Keratinocyte (primary cell): ENCODE data around the gene SULT1C2. TPM values are rescaled to one million over a fixed set of nuclear protein-coding genes. Genes with fewer than 3 reads are reported as not detected.

Experiments used
- DNase-seq: peaks from one replicate; pipeline ENCODE4 v3.0.0-alpha.2; 2011; ENCODE audit warnings: low read depth, missing footprints, low spot score
- FAIRE-seq: peaks from 2 replicates; lab custom pipeline; 2011; peaks lifted over from hg19 to GRCh38; lab: Jason Lieb, UNC
- H2AFZ ChIP-seq: 2 replicates; pipeline ENCODE4 v1.6.0; 2012; ENCODE audit warnings: low read length, control low read depth, inconsistent platforms; ENCODE audit not compliant: control insufficient read depth
- H3K27ac ChIP-seq: 2 replicates; pipeline ENCODE4 v1.5.1; 2011; ENCODE audit warnings: low read length; ENCODE audit not compliant: control insufficient read depth, insufficient read depth
- H3K27me3 ChIP-seq: 3 replicates; pipeline ENCODE4 v1.6.0; 2011; ENCODE audit warnings: low read length; ENCODE audit not compliant: control insufficient read depth, insufficient read depth; ENCODE audit errors: extremely low read depth
- H3K36me3 ChIP-seq, 2 experiments: 2 replicates in 1 of 2; 3 replicates in 1 of 2; pipeline ENCODE4 v1.5.1; 2011; ENCODE audit warnings: low read length in 2 of 2, mild to moderate bottlenecking in 1 of 2; ENCODE audit not compliant: control insufficient read depth in 2 of 2, insufficient read depth in 2 of 2; ENCODE audit errors: extremely low read depth in 1 of 2
- H3K4me1 ChIP-seq: 3 replicates; pipeline ENCODE4 v1.5.1; 2011; ENCODE audit warnings: low read length; ENCODE audit not compliant: control insufficient read depth, insufficient read depth; ENCODE audit errors: extremely low read depth
- H3K4me2 ChIP-seq: 3 replicates; pipeline ENCODE4 v1.6.0; 2011; ENCODE audit warnings: low read depth, low read length; ENCODE audit not compliant: control insufficient read depth, insufficient read depth; ENCODE audit errors: extremely low read depth
- H3K4me3 ChIP-seq, 3 experiments: fragments of 200-600 bp in 1 of 3; sonication (generic) in 1 of 3; 2 replicates in 2 of 3; 3 replicates in 1 of 3; pipeline ENCODE4 v1.5.1; 2011 to 2016; ENCODE audit warnings: low read length in 3 of 3, mild to moderate bottlenecking in 3 of 3, control low read depth in 2 of 3, inconsistent platforms in 1 of 3, low read depth in 1 of 3, mixed read lengths in 1 of 3, mixed run types in 1 of 3, moderate library complexity in 1 of 3; ENCODE audit not compliant: control insufficient read depth in 2 of 3, insufficient read depth in 2 of 3; ENCODE audit errors: extremely low read depth in 1 of 3
- H3K79me2 ChIP-seq: 2 replicates; pipeline ENCODE4 v1.6.0; 2012; ENCODE audit warnings: low read length; ENCODE audit not compliant: control insufficient read depth, insufficient read depth
- H3K9ac ChIP-seq: 3 replicates; pipeline ENCODE4 v1.6.0; 2011; ENCODE audit warnings: low read length; ENCODE audit not compliant: control insufficient read depth, insufficient read depth; ENCODE audit errors: extremely low read depth
- H3K9me1 ChIP-seq: 3 replicates; pipeline ENCODE4 v1.6.0; 2011; ENCODE audit warnings: low read length; ENCODE audit not compliant: control insufficient read depth, insufficient read depth; ENCODE audit errors: extremely low read depth
- H3K9me3 ChIP-seq: 2 replicates; pipeline ENCODE4 v1.5.1; 2012; ENCODE audit warnings: low read depth, low read length; ENCODE audit not compliant: control insufficient read depth
- H4K20me1 ChIP-seq: 3 replicates; pipeline ENCODE4 v1.6.0; 2011; ENCODE audit warnings: low read length; ENCODE audit not compliant: control insufficient read depth, insufficient read depth; ENCODE audit errors: extremely low read depth
- EZH2 ChIP-seq: IDR thresholded peaks from one replicate; pipeline ENCODE4 v1.6.1; 2012; ENCODE audit warnings: inconsistent platforms, mild to moderate bottlenecking, low read length, moderate library complexity
- dilution Hi-C: fragments of 300-500 bp; cut with MboI; formaldehyde crosslinking; loops from one replicate; pipeline ENCODE4 v1.7.0; 2020; ENCODE audit warnings: low sequenced_read_pairs; ENCODE audit not compliant: extremely low pct_ligation_motif_present
- polyA plus RNA-seq, 5 experiments: library from polyadenylated mRNA; depleted of rRNA in 3 of 5; stranded (reverse) in 3 of 5; stranded (forward) in 1 of 5; unstranded in 1 of 5; fragments of >200 nt; gene quantifications; 1 replicate in 1 of 5; 2 replicates in 3 of 5; 3 replicates in 1 of 5; pipeline versions ENCODE4 v1.2.1 to v1.2.3, GENCODE V29; 2011 to 2012; ENCODE audit warnings: missing spikeins in 2 of 5, low read depth in 1 of 5, low replicate concordance in 1 of 5
- TF ChIP-seq, protein P1 (sequence below), 3 experiments: IDR thresholded peaks in 1 of 3; conservative IDR thresholded peaks in 1 of 3; optimal IDR thresholded peaks in 1 of 3; 2 replicates in 2 of 3; 3 replicates in 1 of 3; pipeline versions ENCODE3 to v1.5.1; 2011; ENCODE audit warnings: low read length in 3 of 3, mild to moderate bottlenecking in 3 of 3, moderate library complexity in 2 of 3, control low read depth in 1 of 3, inconsistent platforms in 1 of 3; ENCODE audit not compliant: insufficient read depth in 2 of 3; ENCODE audit errors: extremely low read depth in 1 of 3

SULT1C2 gene
- polyA plus RNA-seq, 1 donor (not counting 4 experiments of a cell fraction or from before 2014, with no cell fraction given), result not detected

DNA sequence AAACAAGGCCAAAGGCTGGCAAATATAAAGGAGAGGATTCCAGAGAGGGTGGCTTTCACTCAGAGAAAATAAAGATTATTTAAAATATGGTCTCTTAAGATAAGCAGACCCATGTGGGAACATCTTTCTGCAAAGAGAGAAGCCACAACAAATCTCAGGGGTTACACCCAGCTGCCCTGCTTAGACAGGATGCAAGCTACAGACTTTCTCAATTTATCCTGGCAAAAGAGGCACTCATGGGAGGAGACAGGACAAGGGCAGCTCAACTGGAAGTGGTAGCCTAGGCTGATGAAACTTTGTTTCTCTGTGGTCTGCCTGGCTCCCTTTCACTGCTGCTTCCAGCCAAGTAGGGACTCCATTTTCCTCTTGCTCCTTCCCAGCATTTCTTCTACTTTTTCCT, 63.2 kb downstream of the SULT1C2 start:
- FAIRE-seq (no peak), DNase-seq (no peak)
- H3K27me3 ChIP-seq, result peaks cover 3% of the 10 kb centered on the region
- no peak overlapping the region for H3K4me3 ChIP-seq
- dilution Hi-C loops, result no loop called here
- H4K20me1 ChIP-seq, result no peaks in the 10 kb centered on the region
- no peaks in the 10 kb centered on the region for H3K36me3 ChIP-seq
- H3K27ac ChIP-seq, result no peak overlapping the region
- no peaks in the 10 kb centered on the region for H3K79me2 ChIP-seq
- no peaks in the 10 kb centered on the region for H3K9me1 ChIP-seq
- TF ChIP-seq, protein P1, sequence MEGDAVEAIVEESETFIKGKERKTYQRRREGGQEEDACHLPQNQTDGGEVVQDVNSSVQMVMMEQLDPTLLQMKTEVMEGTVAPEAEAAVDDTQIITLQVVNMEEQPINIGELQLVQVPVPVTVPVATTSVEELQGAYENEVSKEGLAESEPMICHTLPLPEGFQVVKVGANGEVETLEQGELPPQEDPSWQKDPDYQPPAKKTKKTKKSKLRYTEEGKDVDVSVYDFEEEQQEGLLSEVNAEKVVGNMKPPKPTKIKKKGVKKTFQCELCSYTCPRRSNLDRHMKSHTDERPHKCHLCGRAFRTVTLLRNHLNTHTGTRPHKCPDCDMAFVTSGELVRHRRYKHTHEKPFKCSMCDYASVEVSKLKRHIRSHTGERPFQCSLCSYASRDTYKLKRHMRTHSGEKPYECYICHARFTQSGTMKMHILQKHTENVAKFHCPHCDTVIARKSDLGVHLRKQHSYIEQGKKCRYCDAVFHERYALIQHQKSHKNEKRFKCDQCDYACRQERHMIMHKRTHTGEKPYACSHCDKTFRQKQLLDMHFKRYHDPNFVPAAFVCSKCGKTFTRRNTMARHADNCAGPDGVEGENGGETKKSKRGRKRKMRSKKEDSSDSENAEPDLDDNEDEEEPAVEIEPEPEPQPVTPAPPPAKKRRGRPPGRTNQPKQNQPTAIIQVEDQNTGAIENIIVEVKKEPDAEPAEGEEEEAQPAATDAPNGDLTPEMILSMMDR (optimal IDR thresholded peaks at IDR 0.05 in 1 of 3, IDR thresholded peaks at IDR 0.05 in 1 of 3, conservative IDR thresholded peaks at IDR 0.05 in 1 of 3; ENCODE audit: extremely low read depth in 1 of 3, insufficient read depth in 2 of 3, low read length in 3 of 3), result no peak
- TF ChIP-seq EZH2, result no peak
- H2AFZ ChIP-seq, result no peak overlapping the region
- no peak overlapping the region for H3K4me2 ChIP-seq
- H3K9me3 ChIP-seq, result no peaks in the 10 kb centered on the region
- H3K9ac ChIP-seq, result no peak overlapping the region
- no peaks in the 10 kb centered on the region for H3K4me1 ChIP-seq

DNA sequence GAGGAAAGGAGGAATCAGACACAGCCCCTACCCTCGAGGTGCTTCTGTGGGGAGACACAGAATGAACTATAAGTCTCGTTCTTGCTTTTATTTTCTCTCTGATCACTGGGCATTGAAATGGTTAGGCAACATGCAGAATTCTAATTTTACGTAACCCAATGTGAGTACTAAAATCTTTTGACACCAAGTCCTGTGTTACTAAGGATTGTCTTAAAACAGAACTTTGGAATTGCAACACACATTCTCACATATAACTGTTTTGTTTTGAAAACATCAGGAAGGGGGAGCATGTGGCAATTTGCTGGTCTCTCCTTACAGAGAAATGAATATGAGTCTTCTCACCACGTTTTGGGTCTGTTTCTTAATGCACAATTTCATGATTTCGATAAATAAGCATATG, 65.4 kb downstream of the SULT1C2 start:
- H4K20me1 ChIP-seq, result no peaks in the 10 kb centered on the region
- no peaks in the 10 kb centered on the region for H3K9me1 ChIP-seq
- no peaks in the 10 kb centered on the region for H3K9me3 ChIP-seq
- H3K4me1 ChIP-seq, result no peaks in the 10 kb centered on the region
- H3K36me3 ChIP-seq, result no peaks in the 10 kb centered on the region
- DNase-seq (no peak), FAIRE-seq (no peak)
- H3K27ac ChIP-seq, result no peak overlapping the region
- no peaks in the 10 kb centered on the region for H3K79me2 ChIP-seq
- no peak overlapping the region for H2AFZ ChIP-seq
- peaks cover 3% of the 10 kb centered on the region for H3K27me3 ChIP-seq
- H3K4me3 ChIP-seq, result no peak overlapping the region
- dilution Hi-C loops, result no loop called here
- H3K4me2 ChIP-seq, result no peak overlapping the region
- H3K9ac ChIP-seq, result no peak overlapping the region
- no peak for TF ChIP-seq EZH2
- TF ChIP-seq, protein P1 (optimal IDR thresholded peaks at IDR 0.05 in 1 of 3, IDR thresholded peaks at IDR 0.05 in 1 of 3, conservative IDR thresholded peaks at IDR 0.05 in 1 of 3; ENCODE audit: extremely low read depth in 1 of 3, insufficient read depth in 2 of 3, low read length in 3 of 3), result no peak
